Cardiac septum (tissue), 1 donor: ENCODE data around the gene NDUFB8. TPM values are rescaled to one million over a fixed set of nuclear protein-coding genes. Genes with fewer than 3 reads are reported as not detected.

Experiments
- DNase-seq: peaks from one replicate; pipeline ENCODE4 v3.0.0-alpha.2; 2020; ENCODE audit warnings: low spot score
- intact Hi-C: fragments of 100-400 bp; cut with DNase I; formaldehyde crosslinking; loops from one replicate; pipeline ENCODE4 v1.14.0; 2022
- total RNA-seq: library from RNA; stranded (reverse); fragmentation: NEBNext Ultra II Directional; extraction: Animal tissue kit (Norgen Biotek cat#: 25700); gene quantifications from one replicate; pipeline ENCODE4 v1.2.1, GENCODE V29; 2021
- donor health status: DM: no; HTN: no; CAD: no.

The NDUFB8 gene
- total RNA-seq, 1 donor from 2014 or later, result 351 TPM

DNA sequence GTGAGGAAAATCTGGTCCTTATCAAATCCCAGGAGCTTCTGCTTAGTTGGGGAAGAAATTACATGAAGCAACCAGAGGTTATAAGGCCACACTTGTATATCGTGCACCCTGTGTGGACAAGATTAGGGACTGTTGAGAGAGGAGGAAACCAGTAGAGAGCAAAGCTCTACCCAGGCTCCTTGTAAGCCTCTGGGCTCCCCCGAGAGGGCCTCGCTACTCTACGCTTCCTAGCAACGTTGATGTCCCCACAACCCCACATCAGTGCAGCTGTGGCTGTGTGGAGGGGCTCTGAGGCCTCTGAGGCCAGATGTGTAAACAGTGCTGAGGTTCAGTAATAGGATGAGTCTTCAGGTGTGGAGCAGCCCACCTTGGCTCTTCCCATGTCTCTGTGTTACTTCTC lies 22.1 kb upstream of the NDUFB8 start:
- intact Hi-C loops, result no loop called here

DNA sequence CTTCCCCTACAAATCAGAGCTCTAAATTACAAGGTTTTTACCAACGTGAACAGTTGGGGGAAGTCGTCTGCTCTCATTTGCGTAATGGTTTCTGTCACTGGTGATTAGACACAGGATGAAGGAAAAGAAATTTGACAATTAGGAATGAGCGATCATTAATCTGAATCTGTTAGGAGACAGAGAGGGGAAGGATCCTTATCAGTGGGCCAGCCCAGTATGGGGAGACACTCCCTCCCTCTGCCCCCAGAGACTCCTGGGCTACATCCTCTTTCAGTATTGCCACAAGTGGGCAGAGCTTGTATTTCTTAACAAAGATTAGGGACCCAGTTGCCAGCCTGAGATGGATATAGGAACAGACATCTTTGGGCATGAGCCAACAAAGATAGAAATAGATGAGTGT lies 21.5 kb upstream of the NDUFB8 start:
- DNase-seq, result no peak
- intact Hi-C loops, result no loop called here

More for the DNA sequence above, 22.1 kb upstream of the NDUFB8 start:
- DNase-seq, result no peak

DNA sequence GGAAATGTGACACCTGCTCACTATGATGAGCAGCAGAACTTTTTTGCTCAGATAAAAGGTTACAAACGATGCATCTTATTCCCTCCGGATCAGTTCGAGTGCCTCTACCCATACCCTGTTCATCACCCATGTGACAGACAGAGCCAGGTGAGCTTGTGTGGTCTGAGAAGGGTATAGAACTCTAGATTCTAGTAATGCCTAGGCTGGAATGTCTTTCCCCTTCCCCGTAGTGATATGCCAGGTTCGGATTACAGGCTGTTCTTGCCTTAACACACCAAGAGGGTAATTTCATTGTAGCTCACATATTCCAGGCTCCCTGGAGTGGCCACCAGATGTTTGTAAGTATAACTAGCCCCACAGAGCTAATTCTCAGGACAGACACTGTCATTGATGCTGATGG lies 15.3 kb upstream of the NDUFB8 start:
- intact Hi-C loops, result no loop called here
- no peak for DNase-seq

DNA sequence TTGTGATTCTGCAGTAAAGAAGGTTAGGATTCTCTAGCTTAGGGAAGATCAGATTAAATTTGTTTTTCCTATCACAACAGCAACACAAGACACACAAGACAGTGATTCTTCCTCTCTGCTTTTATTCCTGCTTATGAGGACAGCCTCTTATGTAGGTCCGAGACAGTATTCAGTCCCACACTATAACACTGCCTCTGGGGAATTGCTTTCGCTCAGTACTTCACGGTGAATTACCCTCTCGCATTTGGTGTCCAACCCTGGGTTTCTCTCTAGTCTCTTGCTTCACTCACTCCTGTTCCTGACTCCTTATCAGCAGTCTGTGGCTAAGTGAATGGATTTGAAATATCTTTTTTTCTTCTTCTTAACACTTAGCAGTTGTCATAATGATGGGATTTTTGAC lies 7.8 kb upstream of the NDUFB8 start:
- no peak for DNase-seq
- intact Hi-C loops, result no loop called here

DNA sequence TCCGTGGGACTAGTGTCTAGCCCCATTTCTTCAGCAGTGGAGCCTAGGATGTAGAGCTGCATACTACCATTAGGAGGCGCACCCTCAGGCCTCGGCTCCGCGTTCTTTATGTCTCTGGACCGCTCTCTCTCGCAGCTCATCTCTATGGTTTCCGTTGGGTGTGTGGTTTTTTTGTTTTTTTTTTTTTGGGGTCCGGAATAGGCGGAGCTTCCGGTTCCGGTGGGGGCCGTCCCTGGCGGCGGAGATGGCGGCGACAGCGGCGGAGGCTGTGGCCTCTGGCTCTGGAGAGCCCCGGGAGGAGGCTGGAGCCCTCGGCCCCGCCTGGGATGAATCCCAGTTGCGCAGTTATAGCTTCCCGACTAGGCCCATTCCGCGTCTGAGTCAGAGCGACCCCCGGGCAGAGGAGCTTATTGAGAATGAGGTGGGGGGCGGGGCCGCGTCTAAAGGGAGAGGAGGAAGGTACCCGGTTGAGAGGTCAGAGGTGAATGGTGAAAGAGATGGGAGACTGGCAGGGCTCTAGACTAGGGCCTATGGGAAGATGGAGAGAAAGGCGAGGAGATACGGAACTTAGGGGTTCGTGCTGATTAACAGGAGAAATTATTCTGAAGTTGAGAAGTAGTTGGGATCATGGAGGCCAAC lies 6.2 kb upstream of the NDUFB8 start, which contains the start of gene HIF1AN:
Gene HIF1AN, plus strand, starts transcription at position 229 of the 639 bp plus-strand sequence. Its CDS starts 16 bp downstream, at position 245.
- intact Hi-C loops, result no loop called here
- peak; percentile 93 for DNase-seq

DNA sequence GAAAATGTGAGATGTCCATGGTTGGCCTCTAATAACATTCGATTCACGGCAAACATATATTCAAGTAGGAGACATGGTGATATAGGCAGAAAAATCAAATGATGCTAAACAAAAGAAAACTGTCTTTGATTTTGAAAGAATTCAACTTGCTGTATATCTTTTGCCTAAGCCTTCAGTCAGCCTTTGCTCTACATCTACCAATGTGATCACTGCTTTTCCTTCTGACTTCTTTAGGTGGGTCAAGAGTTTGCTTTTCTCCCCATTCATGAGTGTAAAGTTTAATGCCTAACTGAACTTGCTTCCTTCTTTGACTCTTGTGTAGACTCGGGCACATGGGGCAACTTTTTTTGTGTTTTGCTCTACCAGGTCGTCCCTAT lies 5.7 kb upstream of the NDUFB8 start:
- DNase-seq, result no peak
- intact Hi-C loops, result no loop called here

DNA sequence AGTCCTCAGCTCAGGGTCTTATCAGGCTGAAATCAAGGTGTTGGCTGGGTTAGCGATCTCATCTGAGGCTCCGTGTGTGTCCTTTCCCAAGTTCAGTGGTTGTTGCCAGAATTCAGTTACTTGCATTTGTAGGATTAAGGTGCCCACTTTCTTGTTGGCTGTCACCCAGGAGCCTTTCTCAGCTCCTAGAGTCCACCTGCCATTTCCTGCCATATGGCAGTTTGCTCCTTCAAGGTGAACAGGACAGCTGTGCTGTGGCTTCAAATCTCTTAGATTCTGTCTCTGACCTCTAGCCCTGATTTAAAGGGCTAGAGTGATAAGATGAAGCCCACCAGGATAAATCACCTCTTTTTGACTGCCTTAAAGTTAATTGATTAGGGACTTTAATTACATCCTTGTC lies 5.1 kb upstream of the NDUFB8 start:
- DNase-seq, result no peak
- intact Hi-C loops, result no loop called here

DNA sequence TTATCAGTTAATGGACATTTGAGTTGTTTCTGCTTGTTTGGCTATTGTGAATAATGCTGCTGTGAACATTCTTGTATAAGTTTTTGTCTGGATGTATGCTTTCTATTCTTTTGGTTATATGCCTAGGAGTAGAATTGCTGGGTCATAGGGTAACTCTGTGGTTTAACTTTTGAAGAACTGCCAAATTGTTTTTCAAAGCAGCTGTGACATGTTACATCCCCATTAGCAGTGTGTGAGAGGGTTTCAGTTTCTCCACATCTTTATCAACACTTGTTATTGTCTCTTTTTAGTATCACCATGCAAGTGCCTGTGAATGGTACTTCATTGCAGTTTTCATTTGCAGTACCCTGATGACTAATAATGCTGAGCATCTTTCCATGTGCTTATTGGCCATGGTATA lies 2.1 kb upstream of the NDUFB8 start:
- intact Hi-C loops, result no loop called here
- DNase-seq, result no peak

DNA sequence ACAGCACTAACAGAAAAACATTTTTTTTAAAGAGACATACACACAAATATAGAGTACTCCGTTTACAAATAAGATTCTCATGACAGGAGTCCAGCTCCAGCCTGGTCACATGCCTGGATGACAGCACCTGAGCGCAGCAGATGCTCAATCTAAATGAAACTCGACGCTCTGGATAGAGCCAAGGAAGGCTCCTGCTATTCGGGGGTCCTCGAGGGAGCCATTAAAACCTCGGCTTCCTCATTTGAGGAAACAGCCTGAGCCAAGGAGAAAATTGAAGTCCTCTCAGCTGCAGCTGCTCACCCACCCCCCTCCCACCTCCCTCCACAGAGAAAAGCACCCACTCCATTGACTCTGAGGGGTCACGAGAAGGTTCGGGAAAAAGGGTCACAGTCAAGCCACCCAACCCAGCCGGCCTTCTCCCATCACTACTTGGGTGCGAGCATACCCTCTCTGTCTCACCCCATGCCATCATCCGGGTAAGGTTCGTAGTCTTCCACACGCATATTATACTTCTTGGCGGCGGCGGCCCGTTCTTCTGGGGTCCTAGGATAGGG lies 673 bp downstream of the NDUFB8 start:
- no peak for DNase-seq
- intact Hi-C loops, result loop anchor here (5.0 kb wide), 1 partner anchor 242 kb away; the partner anchor contains the start of gene BLOC1S2

DNA sequence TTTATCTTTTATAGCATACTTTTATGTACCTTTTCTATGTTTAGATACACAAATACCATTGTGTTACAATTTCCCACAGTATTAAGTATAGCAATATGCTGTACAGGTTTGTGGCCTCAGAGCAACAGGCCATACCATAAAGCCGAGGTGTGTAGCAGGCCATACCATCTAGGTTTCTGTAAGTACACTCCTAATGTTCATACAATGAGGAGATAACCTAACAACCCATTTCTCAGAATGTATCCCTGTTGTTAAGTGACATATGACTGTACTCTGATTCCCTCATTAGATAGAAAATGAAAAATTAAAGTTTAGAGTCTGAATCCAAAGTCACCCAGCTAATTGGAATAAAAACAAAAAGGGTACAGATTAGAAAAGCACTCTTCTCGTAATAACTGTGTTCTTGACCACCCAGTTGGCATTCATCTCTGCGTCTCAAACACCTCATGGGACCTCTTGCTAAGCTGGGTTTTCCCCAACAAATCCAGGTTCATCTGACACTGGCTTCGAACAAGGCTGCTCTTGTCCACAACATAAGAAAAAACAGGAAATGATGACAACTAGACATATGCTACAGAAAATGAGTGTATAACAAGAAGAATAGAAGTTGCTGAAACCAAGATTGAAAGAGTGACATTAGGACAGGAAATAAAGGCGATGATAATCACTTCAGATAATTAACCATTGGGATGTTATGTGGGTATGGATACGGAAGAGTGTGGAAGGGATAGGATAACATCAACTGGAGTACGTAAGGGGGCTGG lies 1.4 kb downstream of the NDUFB8 start:
- intact Hi-C loops, result loop anchor here (5.0 kb wide), 1 partner anchor 241 kb away; the partner anchor contains the start of gene BLOC1S2
- no peak for DNase-seq

DNA sequence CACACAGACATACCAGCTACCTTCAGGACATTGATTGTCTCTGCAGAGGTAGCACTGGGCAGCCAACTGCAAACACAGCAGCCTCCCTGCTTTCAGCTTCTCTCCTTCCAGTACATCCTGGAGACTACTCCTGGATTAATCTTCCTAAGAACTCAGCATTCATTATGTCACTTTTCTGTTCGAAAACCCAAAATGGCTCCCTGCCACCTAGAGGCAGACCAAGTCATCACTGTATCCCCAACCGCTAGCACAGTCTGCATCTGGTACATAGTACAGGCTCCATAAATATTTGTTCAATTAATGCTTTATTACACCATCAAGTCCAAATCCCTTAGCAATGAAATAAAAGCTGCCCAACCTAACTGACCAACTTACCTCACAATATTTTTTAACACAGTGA lies 5.0 kb downstream of the NDUFB8 start:
- intact Hi-C loops, result loop anchor here (5.0 kb wide), 1 partner anchor 237 kb away; the partner anchor contains the start of gene BLOC1S2
- no peak for DNase-seq

DNA sequence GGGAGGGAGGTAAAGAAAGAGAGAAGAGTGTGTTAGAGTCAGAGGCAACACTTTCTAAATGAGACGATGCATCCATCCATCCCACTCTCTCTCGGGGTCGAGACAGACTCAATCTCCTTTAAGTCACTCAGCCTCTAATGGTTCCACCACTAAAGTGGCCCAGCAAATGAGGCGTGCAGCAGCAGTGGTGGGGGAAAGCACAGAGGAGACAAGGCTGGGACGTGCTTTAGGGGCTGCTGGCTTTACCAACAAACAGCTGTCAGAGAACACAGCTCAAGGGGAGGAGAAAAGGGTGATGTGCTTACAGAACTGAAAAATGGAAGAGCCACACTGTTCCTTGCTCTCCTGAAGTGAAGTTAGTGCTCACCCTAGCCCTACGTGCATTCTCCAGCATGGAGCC lies 5.5 kb downstream of the NDUFB8 start:
- DNase-seq, result no peak
- intact Hi-C loops, result no loop called here

DNA sequence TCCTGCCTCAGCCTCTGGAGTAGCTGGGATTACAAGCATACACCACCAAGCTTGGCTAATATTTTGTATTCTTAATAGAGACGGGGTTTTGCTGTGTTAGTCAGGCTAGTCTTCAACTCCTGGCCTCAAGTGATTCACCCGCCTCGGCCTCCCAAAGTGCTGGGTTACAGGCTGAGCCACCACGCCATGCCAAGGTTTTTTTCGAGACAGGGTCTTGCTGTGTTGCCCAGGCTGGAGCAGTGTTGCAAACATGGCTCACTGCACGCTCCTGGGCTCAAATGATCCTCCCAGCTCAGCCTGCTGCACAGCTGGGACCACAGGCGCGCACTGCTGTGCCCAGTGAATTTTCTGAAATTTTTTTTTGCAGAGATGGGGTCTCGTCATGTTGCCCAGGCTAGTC lies 6.7 kb downstream of the NDUFB8 start:
- no peak for DNase-seq
- intact Hi-C loops, result no loop called here

DNA sequence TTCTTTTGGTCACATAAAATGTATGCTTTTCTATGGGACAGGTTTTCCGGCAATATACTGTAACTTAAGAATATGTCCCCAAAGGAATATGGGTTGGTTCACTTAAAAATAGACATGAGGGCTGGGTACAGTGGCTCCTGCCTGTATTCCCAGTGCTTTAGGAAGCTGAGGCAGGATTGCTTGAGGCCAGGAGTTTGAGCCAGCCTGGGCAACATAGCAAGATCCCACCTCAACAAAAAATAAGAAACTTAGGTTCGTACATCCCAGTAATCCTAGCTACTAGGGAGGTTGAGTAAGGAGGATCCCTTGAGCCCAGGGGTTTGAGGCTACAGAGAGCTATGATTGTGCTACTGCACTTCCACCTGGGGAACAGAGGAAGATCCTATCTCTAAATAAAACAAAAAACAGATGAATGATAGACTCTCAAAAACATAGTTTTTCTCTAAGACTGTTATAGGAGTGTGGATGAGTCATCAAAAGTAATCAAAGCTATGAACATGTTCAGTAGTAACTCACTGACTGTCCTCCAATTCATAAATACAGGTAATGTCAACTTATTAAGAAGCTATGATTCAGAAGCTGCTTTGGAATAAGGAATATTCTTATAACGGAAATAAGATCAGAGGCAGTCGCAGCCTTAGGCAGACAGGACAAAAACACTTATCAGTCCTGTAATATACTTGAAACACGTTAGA lies 7.4 kb downstream of the NDUFB8 start:
- no peak for DNase-seq

DNA sequence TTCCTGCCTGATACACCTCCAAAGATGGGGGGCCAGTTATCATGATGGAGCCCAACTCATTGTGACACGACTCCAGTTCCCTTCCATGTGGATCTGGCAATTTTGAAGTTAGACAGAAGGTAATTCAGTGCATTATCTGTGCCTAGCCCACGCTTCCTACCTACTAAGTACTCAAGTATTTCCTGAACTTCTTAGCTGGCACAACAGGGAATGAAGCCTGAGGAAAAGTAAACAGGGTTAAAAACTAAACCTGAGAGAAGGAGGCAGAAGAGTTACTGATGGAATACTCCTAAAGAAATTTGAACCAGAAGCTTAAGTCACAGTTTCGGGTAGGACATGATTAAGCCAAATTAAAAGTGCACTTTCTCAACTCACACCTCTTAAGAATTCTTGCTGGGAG lies 8.9 kb downstream of the NDUFB8 start:
- no peak for DNase-seq
- intact Hi-C loops, result no loop called here

More for the DNA sequence above, 7.4 kb downstream of the NDUFB8 start:
- intact Hi-C loops, result no loop called here

DNA sequence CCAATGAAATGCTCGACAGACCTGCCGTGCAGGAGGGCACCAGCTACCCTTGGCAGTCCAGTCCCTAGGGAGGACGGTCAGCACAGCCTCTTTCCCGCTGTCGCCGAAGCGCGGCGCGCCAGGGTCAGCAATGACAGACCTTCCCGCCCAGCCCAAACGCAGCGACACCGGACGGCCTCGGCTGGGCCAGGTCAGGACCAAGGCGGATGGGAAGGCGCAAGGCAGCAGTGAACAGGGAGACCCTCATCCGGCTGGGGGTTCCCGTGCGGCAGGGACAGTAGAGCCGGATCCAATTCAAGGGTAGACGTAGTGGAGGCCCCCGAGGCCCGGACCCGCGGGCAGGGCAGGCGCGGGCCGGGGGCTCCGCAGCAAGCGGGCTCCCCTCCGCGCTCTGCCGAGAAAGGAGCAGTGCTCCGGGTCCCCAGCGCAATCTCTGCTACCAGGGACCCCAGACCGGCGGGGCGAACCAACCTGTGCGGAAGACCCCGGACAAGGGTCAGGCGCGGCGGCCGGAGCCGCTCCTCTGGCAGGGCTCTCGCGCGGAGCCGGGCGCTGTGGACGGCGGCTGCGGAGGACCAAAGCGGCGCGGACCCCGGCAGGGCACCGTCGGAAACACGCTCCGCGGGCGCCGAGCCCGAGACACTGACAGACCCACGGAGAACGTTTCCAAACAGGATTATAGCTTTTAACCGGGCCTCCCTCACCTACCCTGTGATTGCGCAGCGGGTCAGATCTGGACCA lies 10.2 kb downstream of the NDUFB8 start, which contains the start of gene SEC31B:
Gene SEC31B, minus strand, starts transcription at position 551 of the 741 bp plus-strand sequence. CDS start 2,909 bp downstream, outside the sequence.
- DNase-seq, result peak; percentile 82
- intact Hi-C loops, result loop anchor here (5.0 to 10.0 kb wide), 2 partner anchors 87 to 175 kb away; partner anchors contain the start of gene SCD

DNA sequence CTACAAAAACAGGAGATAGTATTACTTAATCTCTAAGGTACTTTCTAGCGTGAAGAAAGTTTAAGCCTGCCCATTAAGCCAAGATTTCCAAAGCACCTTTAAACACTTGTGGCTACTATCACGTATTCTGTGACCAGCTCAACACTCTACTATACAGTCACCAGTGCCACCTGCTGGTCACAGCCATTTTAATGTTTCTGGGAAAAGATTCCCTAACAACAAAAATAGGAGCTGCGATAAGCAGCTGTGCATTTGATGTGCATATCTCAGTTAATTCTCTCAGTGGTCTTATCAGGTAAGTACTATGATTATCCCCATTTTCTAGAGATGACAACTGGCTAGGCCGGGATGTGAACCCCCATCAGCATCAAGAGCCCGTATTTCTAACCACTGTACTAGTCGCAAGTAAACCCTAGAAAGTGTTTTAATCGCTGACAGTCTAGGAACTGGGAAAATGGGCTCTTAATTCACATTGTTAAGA lies 10.9 kb downstream of the NDUFB8 start:
- intact Hi-C loops, result loop anchor here (5.0 to 10.0 kb wide), 2 partner anchors 86 to 174 kb away; partner anchors contain the start of gene SCD
- no peak for DNase-seq

DNA sequence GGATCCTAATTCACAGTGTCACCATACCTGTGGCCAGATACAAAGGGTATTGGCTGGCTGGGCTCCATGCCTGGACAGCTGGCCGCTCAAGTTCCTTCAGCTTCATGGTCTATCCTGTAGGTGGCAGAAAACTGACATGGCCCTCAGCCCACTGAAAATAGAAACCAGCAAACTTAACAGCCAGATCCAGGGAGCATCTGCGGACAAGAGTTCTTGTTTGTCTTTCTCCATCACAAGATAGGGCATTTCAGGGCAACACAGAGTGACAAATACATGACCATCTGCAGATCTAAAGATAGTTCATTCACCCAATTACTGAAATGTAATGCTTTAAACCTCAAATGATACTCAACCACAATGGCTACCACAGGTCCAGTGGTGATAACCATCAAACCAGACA lies 12.8 kb downstream of the NDUFB8 start:
- intact Hi-C loops, result loop anchor here (5.0 to 10.0 kb wide), 2 partner anchors 85 to 172 kb away; partner anchors contain the start of gene SCD

DNA sequence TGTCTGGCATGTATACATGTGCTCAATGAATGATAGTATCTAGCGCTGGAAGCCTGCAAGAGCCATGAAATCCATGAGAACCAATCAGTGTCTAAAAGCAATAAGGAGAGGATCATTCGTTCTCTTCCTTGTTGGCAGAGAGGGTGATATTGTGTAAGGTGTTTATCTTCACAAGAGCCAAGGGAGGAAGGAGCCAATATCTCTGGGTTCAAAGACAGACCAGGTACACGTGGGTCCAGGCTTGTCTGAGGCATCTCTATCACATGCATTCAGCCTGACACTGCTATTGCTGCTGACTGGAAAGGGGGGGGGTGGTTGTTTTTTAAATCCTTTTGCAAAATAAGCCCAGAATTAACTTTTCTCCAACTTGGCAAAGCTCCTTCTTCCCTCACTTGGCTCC lies 14.1 kb downstream of the NDUFB8 start:
- no peak for DNase-seq
- intact Hi-C loops, result loop anchor here (5.0 to 10.0 kb wide), 2 partner anchors 83 to 171 kb away; partner anchors contain the start of gene SCD

More for the DNA sequence above, 12.8 kb downstream of the NDUFB8 start:
- DNase-seq, result no peak
